ENCODE measurements around the gene LGI1.

- no peak for TF ChIP-seq CTCF (IDR thresholded peaks at IDR 0.05; ENCODE audit: poor library complexity, severe bottlenecking)
- no peak for TF ChIP-seq RAD21 (conservative IDR thresholded peaks at IDR 0.05)
- no peak for TF ChIP-seq EZH2 (IDR thresholded peaks at IDR 0.05; ENCODE audit: borderline replicate concordance, insufficient read depth, low read length, poor library complexity, severe bottlenecking)
- no peak for TF ChIP-seq POLR2AphosphoS5 (IDR thresholded peaks at IDR 0.05)
- TF ChIP-seq EP300 (conservative IDR thresholded peaks at IDR 0.05; ENCODE audit: poor library complexity, severe bottlenecking) = no peak
- no peak for TF ChIP-seq REST (IDR thresholded peaks at IDR 0.05; ENCODE audit: borderline replicate concordance)
Measured at GRCh38 chr10:93741367-93741766, 16.4 kb upstream of the LGI1 start.
